ENCODE results near the gene RPP21. TPM values are rescaled to one million over a fixed set of nuclear protein-coding genes. Genes with fewer than 3 reads are reported as not detected.

The RPP21 gene
- total RNA-seq, 3 donors from 2014 or later (not counting 1 experiment from before 2014, with no cell fraction given): 24.6 to 33.3 (median 31.4) TPM

DNA sequence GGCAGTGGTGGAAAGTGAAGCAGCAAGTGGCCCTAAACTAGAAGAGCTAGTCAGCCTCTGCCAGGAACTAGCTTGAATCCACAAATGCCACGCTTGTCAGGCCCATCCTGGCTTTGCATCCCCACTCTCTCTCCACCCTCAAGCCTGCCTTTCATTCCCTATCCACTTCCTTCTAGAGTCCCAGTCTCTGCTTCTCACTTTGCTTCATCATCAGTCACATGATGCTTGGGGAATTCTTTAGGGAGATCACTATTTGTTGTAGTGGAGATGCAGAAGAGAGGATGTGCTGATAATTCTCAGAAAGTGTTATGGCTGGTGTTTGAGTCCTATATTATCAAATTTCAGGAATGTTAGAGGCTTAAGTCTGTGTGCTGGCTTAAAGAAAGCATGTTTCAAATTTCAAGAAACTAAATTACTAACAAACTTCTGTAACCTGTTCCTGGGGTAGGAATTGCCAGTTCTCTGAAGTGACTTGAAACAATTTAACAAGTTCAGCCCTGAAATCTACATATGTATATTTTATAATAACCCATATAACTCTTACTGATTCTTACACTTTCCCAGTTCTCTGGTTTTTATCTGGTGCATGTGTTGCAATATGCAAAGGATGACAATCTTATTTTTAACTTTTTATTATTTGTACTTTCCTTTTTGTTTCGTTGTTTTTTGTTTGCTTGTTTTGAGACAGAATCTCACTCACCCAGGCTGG lies 10.7 kb upstream of the RPP21 start:
- Histone ChIP-seq H3K27ac (ENCODE audit: low read length) (no peak overlapping the region), H3K36me3 (ENCODE audit: control insufficient read depth, insufficient read depth, low read length) (peaks cover 81% of the 10 kb centered on the region), H3K27me3 (ENCODE audit: control insufficient read depth, insufficient read depth, low read length) (no peaks in the 10 kb centered on the region), H3K9me3 (ENCODE audit: control insufficient read depth, insufficient read depth, low read length) (no peaks in the 10 kb centered on the region), H3K4me3 (ENCODE audit: low read length) (no peak overlapping the region), H3K4me1 (ENCODE audit: control insufficient read depth, insufficient read depth, low read length) (no peaks in the 10 kb centered on the region)
- no peak overlapping the region for H3K4me3 Mint-ChIP-seq
- no peaks in the 10 kb centered on the region for H3K4me1 Mint-ChIP-seq
- no peaks in the 10 kb centered on the region for H3K27me3 Mint-ChIP-seq (ENCODE audit: low read depth in 2 of 2)
- peaks cover 40% of the 10 kb centered on the region for H3K36me3 Mint-ChIP-seq
- intact Hi-C loops (cut with micrococcal nuclease): no loop called here
- ATAC-seq (no peak), DNase-seq (no peak)
- 91% methylated on average over 1 of the region's 2 CpGs for WGBS (ENCODE audit: insufficient coverage)
- no peak overlapping the region for H3K27ac Mint-ChIP-seq
- H3K9me3 Mint-ChIP-seq: no peaks in the 10 kb centered on the region
- TF ChIP-seq, protein P1, sequence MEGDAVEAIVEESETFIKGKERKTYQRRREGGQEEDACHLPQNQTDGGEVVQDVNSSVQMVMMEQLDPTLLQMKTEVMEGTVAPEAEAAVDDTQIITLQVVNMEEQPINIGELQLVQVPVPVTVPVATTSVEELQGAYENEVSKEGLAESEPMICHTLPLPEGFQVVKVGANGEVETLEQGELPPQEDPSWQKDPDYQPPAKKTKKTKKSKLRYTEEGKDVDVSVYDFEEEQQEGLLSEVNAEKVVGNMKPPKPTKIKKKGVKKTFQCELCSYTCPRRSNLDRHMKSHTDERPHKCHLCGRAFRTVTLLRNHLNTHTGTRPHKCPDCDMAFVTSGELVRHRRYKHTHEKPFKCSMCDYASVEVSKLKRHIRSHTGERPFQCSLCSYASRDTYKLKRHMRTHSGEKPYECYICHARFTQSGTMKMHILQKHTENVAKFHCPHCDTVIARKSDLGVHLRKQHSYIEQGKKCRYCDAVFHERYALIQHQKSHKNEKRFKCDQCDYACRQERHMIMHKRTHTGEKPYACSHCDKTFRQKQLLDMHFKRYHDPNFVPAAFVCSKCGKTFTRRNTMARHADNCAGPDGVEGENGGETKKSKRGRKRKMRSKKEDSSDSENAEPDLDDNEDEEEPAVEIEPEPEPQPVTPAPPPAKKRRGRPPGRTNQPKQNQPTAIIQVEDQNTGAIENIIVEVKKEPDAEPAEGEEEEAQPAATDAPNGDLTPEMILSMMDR (IDR thresholded peaks at IDR 0.05): no peak

DNA sequence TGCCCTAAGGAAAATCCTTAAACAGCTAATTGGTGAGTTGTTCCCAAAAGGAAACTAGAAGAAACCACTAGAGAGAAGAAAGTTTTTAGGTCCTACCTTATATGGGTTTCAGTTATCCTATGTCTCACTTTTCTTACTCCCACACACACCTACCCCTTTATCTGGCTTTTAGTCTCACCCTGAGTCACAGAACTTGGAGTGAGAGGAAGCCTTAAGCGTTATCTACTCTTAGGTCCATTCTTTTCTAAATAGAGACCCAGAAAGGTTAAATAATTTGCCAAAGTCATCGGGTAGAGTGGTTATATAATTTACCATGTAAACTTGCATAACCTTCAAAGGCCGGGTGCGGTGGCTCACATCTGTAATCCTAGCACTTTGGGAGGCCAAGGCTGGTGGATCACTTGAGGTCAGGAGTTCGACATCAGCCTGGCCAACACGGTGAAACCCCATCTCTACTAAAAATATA lies 4.3 kb upstream of the RPP21 start:
- Histone ChIP-seq H3K36me3 (ENCODE audit: control insufficient read depth, insufficient read depth, low read length) (peaks cover 59% of the 10 kb centered on the region), H3K9me3 (ENCODE audit: control insufficient read depth, insufficient read depth, low read length) (no peaks in the 10 kb centered on the region), H3K27ac (ENCODE audit: low read length) (no peak overlapping the region), H3K4me3 (ENCODE audit: low read length) (no peak overlapping the region), H3K4me1 (ENCODE audit: control insufficient read depth, insufficient read depth, low read length) (peaks cover 5% of the 10 kb centered on the region), H3K27me3 (ENCODE audit: control insufficient read depth, insufficient read depth, low read length) (no peaks in the 10 kb centered on the region)
- 93% methylated on average over 5 of the region's 6 CpGs for WGBS (ENCODE audit: insufficient coverage)
- intact Hi-C loops (cut with micrococcal nuclease): no loop called here
- peaks cover 11% of the 10 kb centered on the region for H3K36me3 Mint-ChIP-seq
- no peaks in the 10 kb centered on the region for H3K9me3 Mint-ChIP-seq
- DNase-seq (no peak), ATAC-seq (no peak)
- TF ChIP-seq, protein P1 (IDR thresholded peaks at IDR 0.05): no peak
- H3K27ac Mint-ChIP-seq: no peak overlapping the region
- no peak overlapping the region for H3K4me3 Mint-ChIP-seq
- peaks cover 6 to 9% of the 10 kb centered on the region in 2 donors for H3K4me1 Mint-ChIP-seq
- H3K27me3 Mint-ChIP-seq (ENCODE audit: low read depth in 2 of 2): no peaks in the 10 kb centered on the region

DNA sequence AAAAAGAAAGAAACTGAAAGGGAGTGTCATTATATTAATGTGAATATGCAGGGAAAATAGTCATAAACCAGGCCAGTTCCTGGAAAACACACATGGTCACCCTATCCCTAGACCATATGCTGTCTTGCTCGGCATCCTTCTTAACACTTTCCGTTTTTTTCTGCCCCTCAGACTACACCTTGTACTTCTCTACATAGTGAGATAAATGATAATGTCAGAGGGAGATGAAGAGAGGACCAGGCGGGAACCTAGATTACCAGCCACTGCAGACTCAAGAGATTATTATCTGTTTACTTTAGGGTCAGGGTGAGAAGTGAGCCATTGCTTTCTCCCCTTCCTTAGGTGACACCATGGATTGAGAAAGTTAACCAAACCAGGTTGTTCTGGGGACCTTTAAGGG lies 3.7 kb upstream of the RPP21 start:
- WGBS (ENCODE audit: insufficient coverage): 100% methylated on average over 1 of the region's 3 CpGs
- Histone ChIP-seq H3K36me3 (ENCODE audit: control insufficient read depth, insufficient read depth, low read length) (peaks cover 53% of the 10 kb centered on the region), H3K4me1 (ENCODE audit: control insufficient read depth, insufficient read depth, low read length) (peaks cover 10% of the 10 kb centered on the region), H3K27ac (ENCODE audit: low read length) (no peak overlapping the region), H3K27me3 (ENCODE audit: control insufficient read depth, insufficient read depth, low read length) (no peaks in the 10 kb centered on the region), H3K9me3 (ENCODE audit: control insufficient read depth, insufficient read depth, low read length) (no peaks in the 10 kb centered on the region), H3K4me3 (ENCODE audit: low read length) (no peak overlapping the region)
- Mint-ChIP-seq H3K36me3 (peaks cover 5% of the 10 kb centered on the region), H3K27ac (no peak overlapping the region), H3K4me3 (no peak overlapping the region), H3K27me3 (ENCODE audit: low read depth in 2 of 2) (no peaks in the 10 kb centered on the region), H3K9me3 (no peaks in the 10 kb centered on the region), H3K4me1 (peaks cover 10 to 14% of the 10 kb centered on the region in 2 donors)
- ATAC-seq (no peak), DNase-seq (no peak)
- intact Hi-C loops (cut with micrococcal nuclease): no loop called here
- TF ChIP-seq, protein P1 (IDR thresholded peaks at IDR 0.05): no peak

DNA sequence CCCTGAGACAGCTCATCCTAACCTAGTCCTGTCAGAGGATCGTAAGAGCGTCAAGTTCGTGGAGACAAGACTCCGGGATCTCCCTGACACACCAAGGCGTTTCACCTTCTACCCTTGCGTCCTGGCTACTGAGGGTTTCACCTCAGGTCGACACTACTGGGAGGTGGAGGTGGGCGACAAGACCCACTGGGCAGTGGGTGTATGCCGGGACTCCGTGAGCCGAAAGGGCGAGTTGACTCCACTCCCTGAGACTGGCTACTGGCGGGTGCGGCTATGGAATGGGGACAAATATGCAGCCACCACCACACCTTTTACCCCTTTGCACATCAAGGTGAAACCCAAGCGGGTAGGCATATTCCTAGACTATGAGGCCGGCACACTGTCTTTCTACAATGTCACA lies 3.2 kb upstream of the RPP21 start:
- H3K27ac Mint-ChIP-seq: no peak overlapping the region
- TF ChIP-seq, protein P1 (IDR thresholded peaks at IDR 0.05): no peak
- H3K36me3 Mint-ChIP-seq: peaks cover under 1% of the 10 kb centered on the region
- Histone ChIP-seq H3K4me3 (ENCODE audit: low read length) (no peak overlapping the region), H3K27ac (ENCODE audit: low read length) (no peak overlapping the region), H3K36me3 (ENCODE audit: control insufficient read depth, insufficient read depth, low read length) (peaks cover 51% of the 10 kb centered on the region), H3K27me3 (ENCODE audit: control insufficient read depth, insufficient read depth, low read length) (no peaks in the 10 kb centered on the region), H3K4me1 (ENCODE audit: control insufficient read depth, insufficient read depth, low read length) (peaks cover 11% of the 10 kb centered on the region), H3K9me3 (ENCODE audit: control insufficient read depth, insufficient read depth, low read length) (no peaks in the 10 kb centered on the region)
- no peaks in the 10 kb centered on the region for H3K27me3 Mint-ChIP-seq (ENCODE audit: low read depth in 2 of 2)
- ATAC-seq (no peak), DNase-seq (no peak)
- intact Hi-C loops (cut with micrococcal nuclease): no loop called here
- no peak overlapping the region for H3K4me3 Mint-ChIP-seq
- H3K9me3 Mint-ChIP-seq: no peaks in the 10 kb centered on the region
- WGBS (ENCODE audit: insufficient coverage): 99% methylated on average over 16 of the region's 16 CpGs
- peaks cover 10 to 14% of the 10 kb centered on the region in 2 donors for H3K4me1 Mint-ChIP-seq
